ENCODE data around the gene AHRR. TPM values are rescaled to one million over a fixed set of nuclear protein-coding genes. Genes with fewer than 3 reads are reported as not detected.

Gene AHRR
- total RNA-seq, 1 experiment from 2014 or later = 2.2 TPM

- H2AFZ ChIP-seq (ENCODE audit: low read length) = no peak overlapping the region
- H2BK120ac ChIP-seq (ENCODE audit: low read depth, low read length, poor library complexity, severe bottlenecking) = no peak overlapping the region
- H3K27me3 Mint-ChIP-seq (ENCODE audit: low read depth) = no peaks in the 10 kb centered on the region
- no peak overlapping the region for H3K23ac ChIP-seq (ENCODE audit: insufficient read length, low read depth, low read length)
- H4K8ac ChIP-seq (replicated peaks; ENCODE audit: insufficient read length, low read depth, low read length) = no peak overlapping the region
- H4K91ac ChIP-seq (ENCODE audit: insufficient read length, low read depth, low read length) = no peak overlapping the region
- peaks cover 5% of the 10 kb centered on the region for H3K23me2 ChIP-seq (ENCODE audit: insufficient read length, low read depth, low read length, poor library complexity, severe bottlenecking)
- no peak overlapping the region for H3K9ac ChIP-seq (ENCODE audit: extremely low read depth, insufficient read length, low read length)
- H2BK12ac ChIP-seq (ENCODE audit: insufficient read length, low read depth, low read length) = no peak overlapping the region
- no peak overlapping the region for H2BK15ac ChIP-seq (ENCODE audit: low read depth, low read length)
- H3K4me2 ChIP-seq (ENCODE audit: insufficient read depth, insufficient read length, low read length) = no peak overlapping the region
- H3K27me3 ChIP-seq (ENCODE audit: insufficient read depth, low read length) = no peaks in the 10 kb centered on the region
- H3K4me1 ChIP-seq (ENCODE audit: insufficient read depth, low read length) = no peaks in the 10 kb centered on the region
- peaks cover 10 to 16% of the 10 kb centered on the region in 2 experiments for H3K9me3 Mint-ChIP-seq
- peak; percentile 14 for DNase-seq
- H3K56ac ChIP-seq (ENCODE audit: insufficient read length, low read depth, low read length) = no peak overlapping the region
- no peak for TF ChIP-seq CTCF (conservative IDR thresholded peaks at IDR 0.05)
- H3T11ph ChIP-seq (ENCODE audit: low read length) = no peak overlapping the region
- H3K14ac ChIP-seq (ENCODE audit: insufficient read depth, low read length) = no peak overlapping the region
- no peak overlapping the region for H4K5ac ChIP-seq (ENCODE audit: insufficient read length, low read depth, low read length)
- WGBS (ENCODE audit: extremely low coverage, insufficient read length, low lambda C conversion rate) = no CpG with 5 or more reads among the region's 21 CpGs
- H3K79me2 ChIP-seq (ENCODE audit: insufficient read depth, low read length) = peaks cover 6% of the 10 kb centered on the region; the same call in 1 of the 2 replicates
- H2BK5ac ChIP-seq (ENCODE audit: insufficient read length, low read length) = no peak overlapping the region
- no peak overlapping the region for H2BK20ac ChIP-seq (ENCODE audit: low read depth, low read length, poor library complexity, severe bottlenecking)
- no peak overlapping the region for H3K4me3 Mint-ChIP-seq
- no peak overlapping the region for H3K4ac ChIP-seq (ENCODE audit: low read depth, low read length)
- no peak overlapping the region for H3K18ac ChIP-seq (ENCODE audit: insufficient read length, low read depth, low read length)
- H3K79me1 ChIP-seq (ENCODE audit: insufficient read depth, low read depth, low read length, poor library complexity, severe bottlenecking) = peaks cover 10% of the 10 kb centered on the region
- H3K27ac Mint-ChIP-seq = no peak overlapping the region
- H4K20me1 ChIP-seq (ENCODE audit: control insufficient read depth, insufficient read depth, insufficient read length) = no peaks in the 10 kb centered on the region
- no peak overlapping the region for H3K27ac ChIP-seq (ENCODE audit: insufficient read length, low read depth, low read length)
- H3K36me3 Mint-ChIP-seq (ENCODE audit: insufficient read depth in 1 of 3, low read depth in 3 of 3) = peaks cover 58 to 70% (median 70%) of the 10 kb centered on the region in 3 experiments
- H3K9me3 ChIP-seq (ENCODE audit: control insufficient read depth, low read depth, low read length) = no peaks in the 10 kb centered on the region
- H3K4me1 Mint-ChIP-seq = peaks cover 7 to 8% of the 10 kb centered on the region in 2 experiments; a peak in 3 of 4 replicates
- H2AK5ac ChIP-seq (ENCODE audit: insufficient read length, low read length) = no peak overlapping the region
Measured at GRCh38 chr5:448061-448765, 126.7 kb downstream of the AHRR start.
